ENCODE data around the gene IL31. TPM values are rescaled to one million over a fixed set of nuclear protein-coding genes. Genes with fewer than 3 reads are reported as not detected.

The IL31 gene
- total RNA-seq, 1 experiment from 2014 or later: not detected

DNA sequence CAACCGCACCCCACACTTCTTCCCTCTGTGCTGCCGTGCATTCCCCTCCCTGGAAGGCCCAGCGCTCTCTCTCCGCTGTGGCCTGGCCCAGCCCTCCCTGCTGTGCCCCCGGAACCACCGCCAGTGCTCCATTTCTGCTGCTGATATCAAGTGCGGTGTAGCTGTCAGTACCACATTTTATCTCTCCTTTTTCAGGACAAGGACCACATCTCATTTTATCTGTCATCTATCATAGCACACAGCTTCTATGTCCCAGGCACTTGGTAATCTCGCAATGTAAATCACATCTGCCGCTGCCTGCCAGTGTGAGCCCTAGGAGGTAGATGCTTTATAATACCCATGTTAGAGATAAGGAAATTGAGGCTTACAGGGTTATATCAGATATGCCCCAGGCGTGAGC is 18.3 kb downstream of the IL31 start:
- DNase-seq (ENCODE audit: low read depth, low spot score): no peak
- no TSS peak for BruUV-seq (replicated peaks)
- no peak for ATAC-seq
- in situ Hi-C loops (cut with HindIII; ENCODE audit: low pct_unique_long_range_greater_than_20kb, low sequenced_read_pairs): no loop called here
- TF ChIP-seq POLR2AphosphoS5 (IDR thresholded peaks at IDR 0.05; ENCODE audit: low read depth, low read length): no peak
- ChIA-PET CTCF (no interaction called here), POLR2A (interaction anchor here (0.7 kb wide), 1 partner anchor 140 kb away, joined by 7 read pairs; no protein-coding TSS in a partner anchor)
- H3K4me3 ChIP-seq (ENCODE audit: low read depth in 2 of 2, low read length in 2 of 2): no peak overlapping the region
- no peaks in the 10 kb centered on the region for H3K27me3 ChIP-seq (ENCODE audit: control insufficient read depth, insufficient read depth, low read length)
- H3K9me3 ChIP-seq (ENCODE audit: control insufficient read depth, insufficient read depth, low read depth, low read length): no peaks in the 10 kb centered on the region
- H3K36me3 ChIP-seq (ENCODE audit: control insufficient read depth, insufficient read depth, low read length): no peaks in the 10 kb centered on the region
- H3K4me1 ChIP-seq (ENCODE audit: control insufficient read depth, insufficient read depth, low read length): no peaks in the 10 kb centered on the region
- no peak overlapping the region for H3K27ac ChIP-seq (ENCODE audit: low read length)
- intact Hi-C loops (cut with micrococcal nuclease; ENCODE audit: unreplicated experiment): no loop called here

DNA sequence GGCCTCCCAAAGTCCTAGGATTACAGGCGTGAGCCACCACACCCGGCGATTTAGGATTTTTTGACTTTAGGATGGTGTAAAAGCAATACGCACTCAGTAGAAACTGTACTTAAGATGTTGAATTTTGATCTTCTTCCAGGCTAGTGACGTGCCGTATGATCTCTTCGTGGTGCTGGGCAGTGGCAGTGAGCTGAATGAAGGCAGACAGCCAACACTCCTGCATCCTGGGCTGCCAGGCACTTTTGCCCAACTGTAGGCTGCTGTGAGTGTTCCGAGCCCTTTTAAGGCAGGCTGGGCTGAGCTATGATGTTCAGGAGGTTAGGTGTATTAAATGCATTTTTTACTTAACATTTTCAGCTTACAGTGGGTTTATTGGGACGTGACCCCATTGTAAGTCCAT is 21.3 kb downstream of the IL31 start:
- in situ Hi-C loops (cut with HindIII; ENCODE audit: low pct_unique_long_range_greater_than_20kb, low sequenced_read_pairs) (no loop called here), intact Hi-C loops (cut with micrococcal nuclease; ENCODE audit: unreplicated experiment) (no loop called here)
- TF ChIP-seq, protein P1, sequence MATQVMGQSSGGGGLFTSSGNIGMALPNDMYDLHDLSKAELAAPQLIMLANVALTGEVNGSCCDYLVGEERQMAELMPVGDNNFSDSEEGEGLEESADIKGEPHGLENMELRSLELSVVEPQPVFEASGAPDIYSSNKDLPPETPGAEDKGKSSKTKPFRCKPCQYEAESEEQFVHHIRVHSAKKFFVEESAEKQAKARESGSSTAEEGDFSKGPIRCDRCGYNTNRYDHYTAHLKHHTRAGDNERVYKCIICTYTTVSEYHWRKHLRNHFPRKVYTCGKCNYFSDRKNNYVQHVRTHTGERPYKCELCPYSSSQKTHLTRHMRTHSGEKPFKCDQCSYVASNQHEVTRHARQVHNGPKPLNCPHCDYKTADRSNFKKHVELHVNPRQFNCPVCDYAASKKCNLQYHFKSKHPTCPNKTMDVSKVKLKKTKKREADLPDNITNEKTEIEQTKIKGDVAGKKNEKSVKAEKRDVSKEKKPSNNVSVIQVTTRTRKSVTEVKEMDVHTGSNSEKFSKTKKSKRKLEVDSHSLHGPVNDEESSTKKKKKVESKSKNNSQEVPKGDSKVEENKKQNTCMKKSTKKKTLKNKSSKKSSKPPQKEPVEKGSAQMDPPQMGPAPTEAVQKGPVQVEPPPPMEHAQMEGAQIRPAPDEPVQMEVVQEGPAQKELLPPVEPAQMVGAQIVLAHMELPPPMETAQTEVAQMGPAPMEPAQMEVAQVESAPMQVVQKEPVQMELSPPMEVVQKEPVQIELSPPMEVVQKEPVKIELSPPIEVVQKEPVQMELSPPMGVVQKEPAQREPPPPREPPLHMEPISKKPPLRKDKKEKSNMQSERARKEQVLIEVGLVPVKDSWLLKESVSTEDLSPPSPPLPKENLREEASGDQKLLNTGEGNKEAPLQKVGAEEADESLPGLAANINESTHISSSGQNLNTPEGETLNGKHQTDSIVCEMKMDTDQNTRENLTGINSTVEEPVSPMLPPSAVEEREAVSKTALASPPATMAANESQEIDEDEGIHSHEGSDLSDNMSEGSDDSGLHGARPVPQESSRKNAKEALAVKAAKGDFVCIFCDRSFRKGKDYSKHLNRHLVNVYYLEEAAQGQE (IDR thresholded peaks at IDR 0.05; ENCODE audit: insufficient read depth in 1 of 2, low read depth in 2 of 2, low read length in 1 of 2): no peak
- no peak for TF ChIP-seq TCF7L2 (IDR thresholded peaks at IDR 0.05; ENCODE audit: low read depth, low read length)
- no peak for TF ChIP-seq SIN3A (IDR thresholded peaks at IDR 0.05; ENCODE audit: borderline replicate concordance, insufficient read depth, low read depth, low read length)
- no peak for TF ChIP-seq POLR2AphosphoS5 (IDR thresholded peaks at IDR 0.05; ENCODE audit: low read depth, low read length)
- TF ChIP-seq, protein P2, sequence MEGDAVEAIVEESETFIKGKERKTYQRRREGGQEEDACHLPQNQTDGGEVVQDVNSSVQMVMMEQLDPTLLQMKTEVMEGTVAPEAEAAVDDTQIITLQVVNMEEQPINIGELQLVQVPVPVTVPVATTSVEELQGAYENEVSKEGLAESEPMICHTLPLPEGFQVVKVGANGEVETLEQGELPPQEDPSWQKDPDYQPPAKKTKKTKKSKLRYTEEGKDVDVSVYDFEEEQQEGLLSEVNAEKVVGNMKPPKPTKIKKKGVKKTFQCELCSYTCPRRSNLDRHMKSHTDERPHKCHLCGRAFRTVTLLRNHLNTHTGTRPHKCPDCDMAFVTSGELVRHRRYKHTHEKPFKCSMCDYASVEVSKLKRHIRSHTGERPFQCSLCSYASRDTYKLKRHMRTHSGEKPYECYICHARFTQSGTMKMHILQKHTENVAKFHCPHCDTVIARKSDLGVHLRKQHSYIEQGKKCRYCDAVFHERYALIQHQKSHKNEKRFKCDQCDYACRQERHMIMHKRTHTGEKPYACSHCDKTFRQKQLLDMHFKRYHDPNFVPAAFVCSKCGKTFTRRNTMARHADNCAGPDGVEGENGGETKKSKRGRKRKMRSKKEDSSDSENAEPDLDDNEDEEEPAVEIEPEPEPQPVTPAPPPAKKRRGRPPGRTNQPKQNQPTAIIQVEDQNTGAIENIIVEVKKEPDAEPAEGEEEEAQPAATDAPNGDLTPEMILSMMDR (IDR thresholded peaks at IDR 0.05): no peak
- ChIA-PET CTCF (interaction anchor here (0.6 to 0.7 kb wide), 2 partner anchors 38 to 73 kb away, joined by 3 to 4 read pairs; no protein-coding TSS in a partner anchor), POLR2A (no interaction called here)
- DNase-seq (ENCODE audit: low read depth, low spot score) (no peak), ATAC-seq (peak; percentile 33; the same call in 1 of the 2 replicates)
- no TSS peak for BruUV-seq (replicated peaks)
- no peaks in the 10 kb centered on the region for H3K27me3 ChIP-seq (ENCODE audit: control insufficient read depth, insufficient read depth, low read length)
- H3K4me1 ChIP-seq (ENCODE audit: control insufficient read depth, insufficient read depth, low read length): no peaks in the 10 kb centered on the region
- H3K27ac ChIP-seq (ENCODE audit: low read length): no peak overlapping the region
- no peaks in the 10 kb centered on the region for H3K9me3 ChIP-seq (ENCODE audit: control insufficient read depth, insufficient read depth, low read depth, low read length)
- no peaks in the 10 kb centered on the region for H3K36me3 ChIP-seq (ENCODE audit: control insufficient read depth, insufficient read depth, low read length)
- H3K4me3 ChIP-seq (ENCODE audit: low read depth in 2 of 2, low read length in 2 of 2): no peak overlapping the region

DNA sequence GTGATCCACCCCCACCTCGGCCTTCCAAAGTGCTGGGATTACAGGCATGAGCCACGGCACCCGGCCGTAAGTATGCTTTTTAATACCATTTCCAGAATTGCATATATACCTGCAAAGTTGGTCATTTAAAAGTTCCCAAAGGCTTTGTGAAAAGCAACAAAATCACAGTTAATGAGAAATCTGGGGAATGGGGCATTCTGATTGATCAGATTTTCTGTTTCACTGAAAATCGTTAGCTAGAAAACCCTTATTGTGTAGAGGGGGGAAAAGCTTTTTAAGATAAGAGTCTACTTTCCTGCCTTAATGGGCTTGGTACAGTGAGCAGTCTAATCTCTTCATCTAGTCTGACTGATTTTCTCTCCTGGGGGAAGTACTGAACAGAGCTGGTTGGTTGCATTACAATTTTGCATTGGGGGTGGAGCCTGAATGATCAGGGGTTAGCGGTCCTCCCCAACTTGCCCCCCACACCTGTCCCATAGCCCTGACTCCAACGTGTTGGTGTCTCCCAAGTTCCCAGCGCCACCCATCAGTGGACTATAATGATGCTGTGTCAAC is 23.8 kb downstream of the IL31 start:
- Histone ChIP-seq H3K27me3 (ENCODE audit: control insufficient read depth, insufficient read depth, low read length) (no peaks in the 10 kb centered on the region), H3K9me3 (ENCODE audit: control insufficient read depth, insufficient read depth, low read depth, low read length) (no peaks in the 10 kb centered on the region), H3K4me1 (ENCODE audit: control insufficient read depth, insufficient read depth, low read length) (no peaks in the 10 kb centered on the region), H3K27ac (ENCODE audit: low read length) (no peak overlapping the region), H3K36me3 (ENCODE audit: control insufficient read depth, insufficient read depth, low read length) (no peaks in the 10 kb centered on the region), H3K4me3 (ENCODE audit: low read depth in 2 of 2, low read length in 2 of 2) (no peak overlapping the region)
- DNase-seq (ENCODE audit: low read depth, low spot score): no peak
- ChIA-PET POLR2A (no interaction called here), CTCF (interaction anchor here (0.6 kb wide), 1 partner anchor 32 kb away, joined by 14 read pairs; no protein-coding TSS in a partner anchor)
- TF ChIP-seq TCF7L2 (IDR thresholded peaks at IDR 0.05; ENCODE audit: low read depth, low read length) (no peak), POLR2AphosphoS5 (IDR thresholded peaks at IDR 0.05; ENCODE audit: low read depth, low read length) (no peak), SIN3A (IDR thresholded peaks at IDR 0.05; ENCODE audit: borderline replicate concordance, insufficient read depth, low read depth, low read length) (no peak)
- TF ChIP-seq, protein P1 (IDR thresholded peaks at IDR 0.05; ENCODE audit: insufficient read depth in 1 of 2, low read depth in 2 of 2, low read length in 1 of 2): no peak
- TF ChIP-seq, protein P2 (IDR thresholded peaks at IDR 0.05): no peak
- no peak for ATAC-seq
- in situ Hi-C loops (cut with HindIII; ENCODE audit: low pct_unique_long_range_greater_than_20kb, low sequenced_read_pairs) (no loop called here), intact Hi-C loops (cut with micrococcal nuclease; ENCODE audit: unreplicated experiment) (no loop called here)
- BruUV-seq (replicated peaks): no TSS peak
